Central memory CD8-positive, alpha-beta T cell (primary cell): ENCODE measurements around the gene RNASE11.
"Not testable (repeated sequence)": the region's sequence is repeated elsewhere in the genome, so short reads cannot be mapped to it uniquely, and the experiment has no call there.

Source experiments
- ATAC-seq: fragments of 150-1000 bp; cut with Tn5 transposase; replicated peaks from 2 replicates; pipeline ENCODE4 v1.10.0; 2022; ENCODE audit warnings: mild to moderate bottlenecking, moderate FRiP score, moderate number of reproducible peaks; ENCODE audit not compliant: poor library complexity, severe bottlenecking; ENCODE audit errors: extremely low read depth
- DNase-seq, 2 donors: peaks; one replicate each; pipeline ENCODE4 v3.0.0; 2021; ENCODE audit warnings: low spot score in 2 of 2
- H3K27ac Mint-ChIP-seq: one replicate; pipeline ENCODE4 v1.8.0; 2022; ENCODE audit warnings: low read depth, mild to moderate bottlenecking, moderate library complexity, mixed read lengths
- H3K27me3 Mint-ChIP-seq: one replicate; pipeline ENCODE4 v1.8.0; 2022; ENCODE audit warnings: mixed read lengths
- H3K36me3 Mint-ChIP-seq: one replicate; pipeline ENCODE4 v1.8.0; 2022; ENCODE audit warnings: mild to moderate bottlenecking, moderate library complexity, mixed read lengths; ENCODE audit not compliant: insufficient read depth
- H3K4me1 Mint-ChIP-seq: one replicate; pipeline ENCODE4 v1.8.0; 2022; ENCODE audit warnings: mixed read lengths
- H3K4me3 Mint-ChIP-seq: one replicate; pipeline ENCODE4 v1.8.0; 2022; ENCODE audit warnings: mild to moderate bottlenecking, moderate library complexity, mixed read lengths
- H3K9me3 Mint-ChIP-seq: one replicate; pipeline ENCODE4 v1.8.0; 2022; ENCODE audit warnings: mixed read lengths

RNASE11 gene

DNA sequence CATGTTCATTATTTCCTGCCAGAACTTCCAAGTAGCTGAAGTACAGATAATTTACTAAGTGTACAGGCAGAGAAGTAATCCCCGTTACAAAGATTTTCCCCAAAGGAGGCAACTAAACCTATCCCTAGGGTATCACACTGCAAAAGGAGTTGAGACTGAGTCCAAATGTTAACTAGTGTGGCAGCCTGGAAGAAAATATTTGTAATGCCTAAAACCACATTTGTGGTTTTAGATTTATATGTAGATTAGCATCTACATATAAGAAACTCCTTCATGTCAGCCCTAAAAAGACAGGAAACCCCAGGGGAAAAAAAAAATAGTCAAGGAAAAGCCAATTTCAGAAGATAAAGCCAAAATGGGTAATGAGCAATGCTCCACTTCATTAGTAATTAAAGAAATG is 4.8 kb upstream of the RNASE11 start:
- Mint-ChIP-seq H3K36me3 (peaks cover 1% of the 10 kb centered on the region), H3K27me3 (peaks cover 40% of the 10 kb centered on the region), H3K4me3 (no peak overlapping the region), H3K4me1 (peaks cover 5% of the 10 kb centered on the region), H3K27ac (no peak overlapping the region), H3K9me3 (no peaks in the 10 kb centered on the region)
- no peak for ATAC-seq
- no peak for DNase-seq

DNA sequence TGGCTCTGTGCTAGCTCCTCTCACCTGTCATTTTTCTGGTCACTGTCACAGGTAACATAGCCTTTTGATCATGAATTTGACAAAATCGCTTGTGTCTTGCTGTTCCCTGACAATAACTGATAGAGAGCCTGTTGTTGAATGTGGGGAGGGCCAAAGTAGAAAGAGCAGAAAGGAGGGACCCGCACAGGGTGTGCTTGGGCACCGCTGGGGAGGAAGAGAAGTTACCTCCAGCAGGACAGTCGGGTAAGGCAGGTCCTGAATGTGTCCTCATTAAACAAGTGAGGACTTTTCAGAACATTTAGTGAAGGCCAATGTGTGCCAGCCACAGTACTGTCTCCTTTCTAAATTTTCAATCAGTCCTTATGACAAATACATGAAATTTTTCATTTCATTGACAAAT is 3.4 kb upstream of the RNASE11 start, which contains the start of gene RNASE12:
Gene RNASE12, minus strand, starts transcription at position 142 of the 400 bp plus-strand sequence. CDS start 653 bp downstream, outside the sequence.
- no peak for DNase-seq
- H3K27ac Mint-ChIP-seq = no peak within 1 kb of the TSS
- no peaks in the 10 kb centered on the region for H3K36me3 Mint-ChIP-seq
- no peak within 1 kb of the TSS for H3K4me3 Mint-ChIP-seq
- H3K27me3 Mint-ChIP-seq = peaks cover 35% of the 10 kb centered on the region
- ATAC-seq = no peak
- no peaks in the 10 kb centered on the region for H3K9me3 Mint-ChIP-seq
- H3K4me1 Mint-ChIP-seq = peaks cover 5% of the 10 kb centered on the region

DNA sequence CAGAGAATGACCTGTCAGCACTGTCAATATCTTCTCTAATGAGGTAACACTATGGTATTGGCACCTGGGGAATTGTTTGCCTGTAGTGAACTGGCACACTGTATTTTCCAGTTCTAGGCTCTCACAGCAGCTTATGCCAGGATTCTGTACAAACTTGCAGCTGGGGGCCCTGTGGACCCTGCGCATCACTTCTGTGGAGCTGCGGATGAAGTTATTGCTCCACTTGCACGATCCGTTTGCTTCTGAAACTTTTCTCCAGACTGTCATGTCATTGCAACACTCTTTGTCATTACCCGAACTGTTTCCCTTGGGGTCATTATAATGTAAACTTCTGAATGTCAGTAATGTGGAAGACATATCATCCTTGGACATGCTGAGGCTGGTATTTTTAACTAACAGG is 3.9 kb downstream of the RNASE11 start:
- H3K4me1 Mint-ChIP-seq = no peaks in the 10 kb centered on the region
- no peak for DNase-seq
- no peaks in the 10 kb centered on the region for H3K36me3 Mint-ChIP-seq
- H3K27ac Mint-ChIP-seq = no peak overlapping the region
- ATAC-seq = no peak
- H3K4me3 Mint-ChIP-seq = no peak overlapping the region
- no peaks in the 10 kb centered on the region for H3K9me3 Mint-ChIP-seq
- H3K27me3 Mint-ChIP-seq = peaks cover 13% of the 10 kb centered on the region

DNA sequence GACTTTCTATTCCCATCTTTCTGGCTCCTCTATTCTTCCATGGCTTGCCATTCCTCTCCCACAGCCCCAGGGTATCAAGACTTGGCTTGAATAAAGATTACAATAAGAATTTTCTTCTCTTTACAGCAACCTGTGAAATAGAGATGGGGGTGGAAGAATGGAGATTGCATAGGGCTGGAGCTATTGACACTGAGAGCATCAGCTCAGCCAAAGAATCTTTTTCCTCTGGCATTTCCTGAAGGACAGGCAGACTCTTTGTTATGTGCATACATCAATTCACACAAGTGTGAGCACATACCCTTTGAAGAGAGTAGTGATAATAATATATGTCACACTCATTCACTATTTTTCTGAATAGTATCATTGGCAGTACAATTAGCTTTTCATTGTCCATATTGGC is 4.7 kb downstream of the RNASE11 start:
- ATAC-seq (no peak), DNase-seq (no peak)
- peaks cover 13% of the 10 kb centered on the region for H3K27me3 Mint-ChIP-seq
- no peaks in the 10 kb centered on the region for H3K36me3 Mint-ChIP-seq
- H3K27ac Mint-ChIP-seq = no peak overlapping the region
- H3K4me1 Mint-ChIP-seq = no peaks in the 10 kb centered on the region
- no peaks in the 10 kb centered on the region for H3K9me3 Mint-ChIP-seq
- no peak overlapping the region for H3K4me3 Mint-ChIP-seq

DNA sequence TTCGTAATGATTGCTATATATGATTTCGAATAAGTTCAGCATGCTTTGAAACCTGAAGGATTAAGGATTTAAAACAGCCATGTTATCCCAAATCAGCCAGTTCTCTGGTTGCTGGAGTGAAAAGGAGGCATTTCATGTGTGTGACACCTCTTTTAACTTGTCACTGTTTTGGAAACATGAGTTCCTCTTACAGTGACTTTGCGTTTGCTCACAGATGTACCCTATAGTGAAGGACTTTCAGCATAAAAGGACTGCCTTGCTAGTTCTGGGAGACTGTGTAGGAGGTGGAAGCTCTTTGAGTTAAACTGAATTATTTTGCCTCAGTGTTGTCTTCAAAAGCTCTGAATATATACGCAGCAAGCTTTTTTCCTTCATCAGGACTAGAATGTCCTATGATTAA is 7.6 kb downstream of the RNASE11 start:
- no peak overlapping the region for H3K4me3 Mint-ChIP-seq
- no peaks in the 10 kb centered on the region for H3K9me3 Mint-ChIP-seq
- H3K36me3 Mint-ChIP-seq = no peaks in the 10 kb centered on the region
- DNase-seq (no peak), ATAC-seq (no peak)
- no peak overlapping the region for H3K27ac Mint-ChIP-seq
- no peaks in the 10 kb centered on the region for H3K4me1 Mint-ChIP-seq
- no peaks in the 10 kb centered on the region for H3K27me3 Mint-ChIP-seq

DNA sequence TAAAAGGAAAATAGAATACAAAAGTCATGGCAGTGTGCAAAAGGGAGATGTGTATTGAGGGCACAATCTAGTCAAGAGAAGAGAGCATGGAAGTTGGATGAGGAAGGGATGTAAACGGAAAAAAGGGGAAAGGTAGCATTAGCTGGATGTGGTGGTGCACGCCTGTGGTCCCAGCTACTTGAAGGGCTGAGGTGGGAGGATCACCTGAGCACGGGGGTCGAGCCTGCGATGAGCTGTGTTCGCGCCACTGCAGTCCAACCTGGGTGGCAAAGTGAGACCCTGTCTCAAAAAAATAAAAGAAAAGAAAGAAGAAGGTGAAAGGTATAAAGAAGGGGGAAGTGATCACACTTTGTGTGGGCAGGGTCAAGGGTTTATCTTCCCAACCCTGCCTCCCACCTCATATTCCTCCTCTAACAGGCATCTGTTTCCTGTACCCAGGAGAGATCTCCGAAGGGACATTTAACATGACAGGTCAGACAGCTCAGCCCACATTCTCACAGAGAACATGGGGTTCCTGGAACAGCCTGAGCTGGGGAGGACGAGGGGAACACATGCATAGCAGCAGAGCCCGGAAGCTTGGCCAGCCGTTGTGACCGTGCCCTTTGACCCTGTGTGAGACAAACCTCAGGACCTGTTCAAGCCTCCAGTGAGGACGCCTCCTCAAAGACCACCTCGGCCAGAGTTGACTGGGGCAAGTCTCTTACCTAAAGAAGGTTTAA is 8.9 kb downstream of the RNASE11 start:
- DNase-seq (no peak), ATAC-seq (no peak)
- no peaks in the 10 kb centered on the region for H3K36me3 Mint-ChIP-seq
- no peaks in the 10 kb centered on the region for H3K4me1 Mint-ChIP-seq
- no peaks in the 10 kb centered on the region for H3K9me3 Mint-ChIP-seq
- H3K4me3 Mint-ChIP-seq = no peak overlapping the region
- H3K27me3 Mint-ChIP-seq = no peaks in the 10 kb centered on the region
- H3K27ac Mint-ChIP-seq = no peak overlapping the region

DNA sequence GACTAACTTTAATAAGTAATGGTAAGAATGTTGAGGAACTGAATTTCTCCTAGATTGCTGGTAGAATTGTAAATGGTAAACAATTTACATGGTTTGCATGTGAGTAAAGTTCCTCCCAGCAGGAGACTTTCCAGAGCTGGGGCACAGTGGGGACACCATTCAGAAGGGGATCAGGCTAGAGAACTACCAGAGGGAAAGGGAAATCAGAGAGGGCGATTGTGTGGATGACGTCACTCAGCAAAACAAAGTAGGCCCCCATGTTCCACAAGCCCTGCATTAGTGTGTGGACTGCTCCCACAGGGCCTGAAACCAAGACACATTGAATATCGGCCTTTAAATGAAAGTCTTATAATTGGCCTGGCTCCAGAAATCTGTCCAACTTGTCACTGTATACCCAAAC is 9.5 kb downstream of the RNASE11 start:
- no peaks in the 10 kb centered on the region for H3K9me3 Mint-ChIP-seq
- no peaks in the 10 kb centered on the region for H3K4me1 Mint-ChIP-seq
- H3K27ac Mint-ChIP-seq = no peak overlapping the region
- H3K27me3 Mint-ChIP-seq = peaks cover 1% of the 10 kb centered on the region
- H3K36me3 Mint-ChIP-seq = no peaks in the 10 kb centered on the region
- H3K4me3 Mint-ChIP-seq = no peak overlapping the region
- DNase-seq (no peak), ATAC-seq (no peak)

DNA sequence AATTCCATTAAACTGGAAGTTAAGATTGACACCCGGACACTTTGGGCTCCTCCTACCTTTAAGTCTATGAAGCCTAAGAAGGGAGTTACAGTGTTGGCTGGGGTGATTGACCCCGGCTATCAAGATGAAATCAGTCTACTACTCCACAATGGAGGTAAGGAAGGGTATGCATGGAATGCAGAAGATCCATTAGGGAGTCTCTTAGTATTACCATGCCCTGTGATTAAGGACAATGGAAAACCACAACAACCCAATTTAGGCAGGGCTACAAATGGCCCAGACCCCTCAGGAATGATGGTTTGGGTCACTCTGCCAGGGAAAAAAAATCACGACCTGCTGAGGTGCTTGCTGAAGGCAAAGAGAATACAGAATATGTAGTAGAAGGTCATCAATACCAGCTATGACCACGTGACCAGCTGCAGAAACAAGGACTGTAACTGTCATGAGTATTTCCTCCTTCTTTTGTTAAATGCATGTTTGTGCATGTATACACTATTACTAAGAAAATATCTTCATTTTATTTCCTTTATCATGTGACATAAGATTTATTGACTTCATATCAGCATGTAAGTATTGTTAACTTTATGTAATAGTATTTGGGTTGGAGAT is 15.3 kb downstream of the RNASE11 start:
- not testable (repeated sequence) for H3K4me1 Mint-ChIP-seq, ATAC-seq, DNase-seq, H3K27ac Mint-ChIP-seq, H3K4me3 Mint-ChIP-seq, H3K9me3 Mint-ChIP-seq, H3K27me3 Mint-ChIP-seq, H3K36me3 Mint-ChIP-seq

DNA sequence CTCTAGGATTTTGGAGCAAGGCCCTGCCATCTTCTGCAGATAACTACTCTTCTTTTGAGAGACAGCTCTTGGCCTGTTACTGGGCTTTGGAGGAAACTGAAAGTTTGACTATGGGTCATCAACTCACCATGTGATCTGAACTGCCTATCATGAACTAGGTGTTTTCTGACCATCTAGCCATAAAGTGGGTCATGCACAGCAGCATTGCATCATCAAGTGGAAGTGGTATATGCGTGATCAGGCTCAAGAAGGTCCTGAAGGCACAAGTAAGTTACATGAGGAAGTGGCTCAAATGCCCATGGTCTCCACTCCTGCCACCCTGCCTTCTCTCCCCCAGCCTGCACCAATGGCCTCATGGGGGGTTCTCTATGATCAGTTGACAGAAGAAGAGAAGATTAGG is 17.1 kb downstream of the RNASE11 start:
- not testable (repeated sequence) for ATAC-seq, H3K27ac Mint-ChIP-seq, DNase-seq, H3K4me1 Mint-ChIP-seq, H3K36me3 Mint-ChIP-seq, H3K27me3 Mint-ChIP-seq, H3K4me3 Mint-ChIP-seq, H3K9me3 Mint-ChIP-seq

DNA sequence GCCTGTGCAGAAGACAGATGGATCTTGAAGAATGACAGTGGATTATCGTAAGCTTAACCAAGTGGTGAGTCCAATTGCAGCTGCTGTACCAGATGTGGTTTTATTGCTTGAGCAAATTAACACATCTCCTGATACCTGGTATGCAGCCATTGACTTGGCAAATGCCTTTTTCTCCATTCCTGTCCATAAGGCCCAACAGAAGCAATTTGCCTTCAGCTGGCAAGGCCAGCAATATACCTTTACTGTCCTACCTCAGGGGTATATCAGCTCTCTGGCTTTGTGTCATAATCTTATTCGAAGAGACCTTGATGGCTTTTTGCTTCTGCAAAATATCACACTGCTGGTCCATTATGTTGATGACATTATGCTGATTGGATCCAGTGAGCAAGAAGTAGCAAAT is 17.9 kb downstream of the RNASE11 start:
- not testable (repeated sequence) for ATAC-seq, H3K9me3 Mint-ChIP-seq, H3K4me3 Mint-ChIP-seq, DNase-seq, H3K27ac Mint-ChIP-seq, H3K36me3 Mint-ChIP-seq, H3K27me3 Mint-ChIP-seq, H3K4me1 Mint-ChIP-seq

DNA sequence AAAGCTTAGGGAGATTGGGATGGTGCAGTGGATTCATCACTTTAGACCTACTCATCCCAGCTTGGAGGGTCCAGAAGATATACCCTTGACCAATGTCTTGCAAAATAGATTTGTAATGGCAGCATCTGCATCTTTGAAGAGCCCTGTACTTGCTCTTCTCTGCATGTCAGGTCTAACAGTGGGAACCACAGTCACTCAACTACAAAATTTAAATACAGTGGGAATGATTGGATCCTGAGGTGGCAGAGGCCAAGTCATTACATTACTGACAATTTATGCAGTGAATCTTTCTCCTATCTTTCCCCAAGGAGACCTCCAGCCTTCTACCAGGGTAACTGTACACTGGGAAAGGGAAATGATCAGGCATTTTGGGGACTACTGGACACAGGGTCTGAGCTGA is 18.7 kb downstream of the RNASE11 start:
- peaks cover 7% of the 10 kb centered on the region for H3K4me1 Mint-ChIP-seq
- H3K27ac Mint-ChIP-seq = no peak overlapping the region
- no peaks in the 10 kb centered on the region for H3K9me3 Mint-ChIP-seq
- H3K27me3 Mint-ChIP-seq = peaks cover 10% of the 10 kb centered on the region
- ATAC-seq (no peak), DNase-seq (no peak)
- H3K36me3 Mint-ChIP-seq = no peaks in the 10 kb centered on the region
- H3K4me3 Mint-ChIP-seq = no peak overlapping the region

DNA sequence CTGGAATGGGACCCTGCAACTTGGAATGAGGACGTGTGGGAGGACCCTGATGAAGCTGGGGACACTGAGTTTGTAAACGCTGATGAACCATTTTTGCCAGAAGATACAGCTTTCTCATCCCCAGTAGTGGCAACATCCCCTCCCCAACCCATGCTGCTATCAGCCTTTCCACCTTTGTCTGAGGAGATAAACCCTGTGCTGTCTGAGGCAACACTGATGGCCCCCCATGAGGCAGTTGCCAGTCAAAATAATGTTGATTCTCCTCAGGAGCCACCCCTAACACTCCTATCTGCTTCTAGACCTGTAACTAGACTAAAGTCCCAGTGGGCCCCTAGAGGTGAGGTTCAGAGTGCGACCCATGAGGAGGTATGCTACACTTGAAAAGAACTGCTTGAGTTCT is 19.4 kb downstream of the RNASE11 start:
- no peaks in the 10 kb centered on the region for H3K9me3 Mint-ChIP-seq
- ATAC-seq (no peak), DNase-seq (no peak)
- H3K4me3 Mint-ChIP-seq = no peak overlapping the region
- H3K27ac Mint-ChIP-seq = no peak overlapping the region
- H3K27me3 Mint-ChIP-seq = peaks cover 9% of the 10 kb centered on the region
- no peaks in the 10 kb centered on the region for H3K36me3 Mint-ChIP-seq
- peaks cover 7% of the 10 kb centered on the region for H3K4me1 Mint-ChIP-seq

DNA sequence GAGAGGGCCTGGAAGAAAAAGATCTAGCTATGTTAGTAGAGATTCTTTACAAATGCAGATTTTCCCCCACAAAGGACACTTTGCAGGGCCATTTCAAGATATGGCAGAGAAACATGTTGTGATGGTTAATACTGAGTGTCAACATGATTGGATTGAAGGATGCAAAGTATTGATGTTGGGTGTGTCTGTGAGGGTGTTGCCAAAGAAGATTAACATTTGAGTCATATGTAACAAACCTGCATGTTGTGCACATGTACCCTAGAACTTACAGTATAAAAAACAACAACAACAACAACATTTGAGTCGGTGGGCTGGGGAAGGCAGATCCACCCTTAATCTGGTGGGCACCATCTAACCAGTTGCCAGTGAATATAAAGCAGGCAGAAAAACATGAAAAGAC is 20.6 kb downstream of the RNASE11 start:
- not testable (repeated sequence) for H3K27ac Mint-ChIP-seq, H3K9me3 Mint-ChIP-seq, H3K4me3 Mint-ChIP-seq, H3K36me3 Mint-ChIP-seq, ATAC-seq, H3K4me1 Mint-ChIP-seq, DNase-seq, H3K27me3 Mint-ChIP-seq
